Activated T-helper 9 cell treated with anti-CD3 and anti-CD28 coated beads, Interleukin-2, amount 50 U/mL, for 16 hours (primary cell): ENCODE data around the gene URM1.
A peak's percentile ranks its signal among the peaks of the same experiment; 100 is the strongest.
"Not testable (repeated sequence)": the region's sequence is repeated elsewhere in the genome, so short reads cannot be mapped to it uniquely, and the experiment has no call there.

ENCODE experiments used
- DNase-seq: peaks from one replicate; pipeline ENCODE4 v3.0.0-alpha.2; 2020; ENCODE audit warnings: low read depth

Gene URM1

DNA sequence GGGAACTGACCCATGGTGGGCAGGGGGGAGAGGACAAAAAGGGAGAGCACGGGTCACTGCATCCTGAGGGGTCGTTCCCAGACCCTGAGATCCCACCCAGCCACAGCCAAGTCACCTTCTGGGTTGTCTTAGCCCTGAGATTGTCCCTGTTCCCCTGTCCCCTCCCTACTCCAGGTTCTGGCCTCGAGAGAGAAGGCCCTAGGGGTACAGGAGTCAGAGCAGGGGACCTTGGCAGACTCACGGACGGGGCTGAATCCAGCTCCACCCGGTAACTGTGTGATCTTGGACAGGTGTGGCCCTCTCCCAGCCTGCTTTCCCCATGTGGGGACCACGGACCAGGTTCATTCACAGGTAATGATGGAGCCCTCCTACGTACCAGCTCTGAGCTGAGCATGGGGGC is 38.3 kb downstream of the URM1 start:
- no peak for DNase-seq

DNA sequence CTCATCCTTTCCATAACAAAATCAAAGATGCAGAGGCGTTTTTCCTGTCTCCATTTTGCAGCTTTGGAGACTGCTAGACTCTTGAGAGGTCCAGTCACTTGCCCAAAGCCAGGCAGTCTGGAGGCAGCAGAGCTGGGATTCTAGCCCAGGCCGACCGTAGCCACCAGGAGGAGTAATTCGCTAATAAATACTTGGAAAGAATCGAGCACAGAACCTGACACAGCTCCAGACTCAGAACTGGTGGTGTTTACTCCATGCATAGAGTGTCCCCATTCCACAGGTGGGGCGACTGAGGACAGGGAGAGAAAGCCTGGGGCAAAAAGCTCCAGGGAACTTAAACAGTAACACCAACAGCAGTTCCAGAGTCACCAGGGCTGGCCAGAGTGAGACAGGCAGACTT is 38.8 kb downstream of the URM1 start:
- no peak for DNase-seq

DNA sequence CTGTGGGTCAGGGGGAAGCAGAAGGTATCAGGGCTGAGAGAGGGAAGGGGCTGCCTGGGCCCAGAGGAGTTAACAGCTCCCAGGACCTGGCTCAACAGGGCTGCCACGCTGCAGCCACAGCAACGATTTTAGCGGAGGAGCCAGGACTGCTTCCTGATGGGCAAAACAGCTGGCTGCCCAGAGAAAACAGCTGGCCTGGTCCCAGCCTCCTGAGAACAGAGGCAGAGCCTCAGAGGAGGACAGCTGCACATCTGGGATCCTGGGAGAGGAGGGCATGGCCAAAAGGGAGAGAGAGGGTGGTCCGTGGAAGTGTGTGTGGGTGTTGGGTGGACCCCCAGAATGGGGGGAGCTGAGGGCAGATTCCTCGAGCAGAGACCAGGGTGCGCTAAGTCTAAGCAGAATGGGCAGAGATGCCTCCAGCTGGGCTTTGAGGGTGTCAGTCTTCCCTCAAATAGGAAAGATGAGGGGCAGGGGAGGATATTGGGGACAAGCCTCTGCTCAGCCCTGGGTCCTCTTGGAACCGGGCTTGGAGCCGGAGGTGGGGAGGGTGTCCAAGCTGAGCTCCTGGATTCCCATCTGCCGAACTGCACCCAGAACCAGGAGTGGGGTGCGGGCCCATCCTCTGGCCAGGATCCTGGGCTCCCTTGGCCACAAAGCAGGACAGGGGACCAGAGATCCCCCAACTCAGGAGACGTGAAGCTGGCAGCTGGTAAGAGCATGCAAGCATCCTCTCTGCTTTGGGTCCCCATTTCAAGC is 40.4 kb downstream of the URM1 start:
- no peak for DNase-seq

DNA sequence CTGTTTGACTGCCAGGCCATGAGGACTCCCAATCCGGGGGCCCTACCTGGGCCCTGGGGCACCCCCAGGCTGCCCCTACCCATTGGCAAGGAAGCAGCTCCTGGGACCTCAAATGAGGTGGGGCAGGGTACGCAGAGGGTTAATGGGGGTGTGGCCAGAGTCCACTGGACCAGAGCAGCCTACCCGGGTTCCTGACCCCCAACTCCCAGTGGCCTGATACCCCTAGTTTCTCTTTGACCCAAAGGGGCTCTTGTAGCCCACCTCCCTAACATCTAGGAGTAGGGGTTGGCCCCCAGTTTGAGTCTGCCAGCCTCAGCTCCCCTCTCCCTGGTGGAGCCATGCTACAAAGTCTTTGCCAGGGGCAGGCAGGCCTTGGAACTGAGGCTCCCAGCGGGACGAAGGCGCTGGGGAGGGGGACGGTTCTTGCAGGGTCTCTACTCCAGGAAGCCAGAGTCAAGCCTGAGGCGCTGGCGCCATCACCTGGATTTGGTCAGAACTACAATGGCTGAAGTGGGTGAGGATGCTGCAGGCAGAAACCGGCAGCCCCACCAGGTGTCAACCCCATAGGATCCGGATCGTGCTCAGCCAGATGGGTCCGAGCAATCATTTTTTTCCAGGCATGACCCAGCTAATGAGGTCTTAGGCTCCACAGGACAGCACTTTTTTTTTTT is 41.1 kb downstream of the URM1 start:
- DNase-seq = peak; percentile 9

DNA sequence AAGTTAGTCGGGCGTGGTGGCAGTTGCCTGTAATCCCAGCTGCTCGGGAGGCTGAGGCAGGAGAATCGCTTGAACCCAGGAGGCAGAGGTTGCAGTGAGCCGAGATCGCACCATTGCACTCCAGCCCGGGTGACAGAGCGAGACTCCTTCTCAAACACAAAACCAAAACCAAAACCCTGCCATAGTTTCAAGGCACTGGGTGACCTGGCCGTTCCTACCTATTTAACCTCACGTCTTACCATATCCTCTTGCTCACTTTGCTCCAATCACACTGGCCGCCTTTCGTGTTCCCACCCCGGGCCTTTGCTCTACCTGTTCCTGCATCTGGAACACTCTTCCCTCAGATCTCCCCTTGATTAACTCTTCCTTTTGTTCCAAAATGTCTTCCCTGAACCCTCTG is 42.6 kb downstream of the URM1 start:
- DNase-seq = not testable (repeated sequence)

DNA sequence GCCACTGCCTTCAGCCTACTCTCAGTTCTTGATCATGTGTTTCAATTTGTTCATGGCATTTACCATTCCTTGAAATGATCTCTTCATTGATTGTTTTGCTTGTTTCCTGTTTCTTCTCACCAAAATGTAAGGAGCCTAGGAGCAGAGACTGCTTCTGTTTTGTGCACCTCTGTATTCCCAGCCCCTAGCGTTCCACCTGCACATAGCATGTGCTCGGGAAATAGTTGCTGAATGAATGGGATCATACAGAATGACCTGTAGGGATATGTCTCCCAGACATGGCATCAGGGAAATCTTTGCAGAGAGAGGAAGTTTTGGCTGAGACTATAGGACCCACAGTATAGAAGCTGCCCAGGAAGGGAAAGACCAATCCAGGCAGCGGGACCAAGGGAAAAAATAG is 43.3 kb downstream of the URM1 start:
- DNase-seq = no peak

DNA sequence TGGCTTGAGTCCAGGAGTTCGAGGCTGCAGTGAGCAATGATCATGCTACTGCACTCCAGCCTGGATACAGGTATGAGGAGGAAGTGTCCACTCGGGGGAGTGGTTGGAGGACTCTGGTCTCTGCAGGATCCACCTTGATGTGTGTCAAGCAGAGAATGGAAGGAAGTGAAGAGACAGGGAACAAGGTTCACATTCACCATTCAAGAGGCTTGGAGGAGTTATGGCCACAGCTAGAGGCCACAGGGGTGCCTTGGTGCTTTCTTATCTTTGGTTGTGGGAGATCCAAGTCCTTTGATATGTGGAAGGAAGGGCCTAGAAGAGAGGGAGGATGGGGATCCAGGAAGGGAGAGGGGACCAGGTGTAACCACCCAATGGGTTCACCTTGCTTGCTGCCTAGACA is 44.1 kb downstream of the URM1 start:
- no peak for DNase-seq

DNA sequence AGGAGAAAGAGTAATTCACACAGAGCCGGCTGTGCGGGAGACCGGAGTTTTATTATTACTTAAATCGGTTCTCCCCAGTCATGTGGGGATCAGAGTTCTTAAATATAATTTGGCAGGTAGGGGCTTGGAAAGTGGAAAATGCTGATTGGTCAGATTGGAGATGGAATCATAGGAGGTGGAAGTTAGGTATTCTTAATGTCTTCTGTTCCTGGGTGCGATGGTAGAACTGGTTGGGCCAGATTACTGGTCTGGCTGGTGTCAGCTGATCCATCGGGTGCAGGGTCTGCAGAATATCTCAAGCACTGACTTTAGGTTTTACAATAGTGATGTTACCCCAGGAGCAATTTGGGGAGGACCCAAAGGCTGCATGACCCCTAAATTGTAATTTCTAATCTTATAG is 44.8 kb downstream of the URM1 start:
- DNase-seq = no peak

DNA sequence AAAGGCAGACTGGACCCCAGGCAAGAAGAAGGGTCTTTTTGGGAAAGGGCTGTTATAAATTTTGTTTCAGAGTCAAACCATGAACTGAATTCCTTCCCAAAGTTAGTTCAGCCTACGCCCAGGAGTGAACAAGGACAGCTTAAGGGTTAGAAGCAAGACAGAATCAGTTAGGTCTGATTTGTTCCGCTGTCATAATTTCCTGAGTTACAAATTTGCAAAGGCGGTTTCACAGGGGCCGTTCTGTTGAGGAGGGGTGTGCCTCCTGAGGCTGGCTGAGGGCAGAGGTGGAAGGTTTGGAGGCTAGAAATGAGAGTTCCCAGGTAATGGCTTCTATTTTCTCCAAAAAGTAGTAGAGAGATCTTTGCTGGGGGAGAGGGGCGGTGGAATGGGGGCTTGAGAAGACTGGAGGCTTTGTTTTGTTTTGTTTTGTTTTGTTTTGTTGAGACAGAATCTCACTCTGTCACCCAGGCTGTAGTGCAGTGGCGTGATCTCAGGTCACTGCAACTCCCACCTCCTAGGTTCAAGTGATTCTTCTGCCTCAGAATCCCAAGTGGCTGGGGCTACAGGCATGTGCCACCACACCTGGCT is 45.4 kb downstream of the URM1 start:
- DNase-seq = no peak

DNA sequence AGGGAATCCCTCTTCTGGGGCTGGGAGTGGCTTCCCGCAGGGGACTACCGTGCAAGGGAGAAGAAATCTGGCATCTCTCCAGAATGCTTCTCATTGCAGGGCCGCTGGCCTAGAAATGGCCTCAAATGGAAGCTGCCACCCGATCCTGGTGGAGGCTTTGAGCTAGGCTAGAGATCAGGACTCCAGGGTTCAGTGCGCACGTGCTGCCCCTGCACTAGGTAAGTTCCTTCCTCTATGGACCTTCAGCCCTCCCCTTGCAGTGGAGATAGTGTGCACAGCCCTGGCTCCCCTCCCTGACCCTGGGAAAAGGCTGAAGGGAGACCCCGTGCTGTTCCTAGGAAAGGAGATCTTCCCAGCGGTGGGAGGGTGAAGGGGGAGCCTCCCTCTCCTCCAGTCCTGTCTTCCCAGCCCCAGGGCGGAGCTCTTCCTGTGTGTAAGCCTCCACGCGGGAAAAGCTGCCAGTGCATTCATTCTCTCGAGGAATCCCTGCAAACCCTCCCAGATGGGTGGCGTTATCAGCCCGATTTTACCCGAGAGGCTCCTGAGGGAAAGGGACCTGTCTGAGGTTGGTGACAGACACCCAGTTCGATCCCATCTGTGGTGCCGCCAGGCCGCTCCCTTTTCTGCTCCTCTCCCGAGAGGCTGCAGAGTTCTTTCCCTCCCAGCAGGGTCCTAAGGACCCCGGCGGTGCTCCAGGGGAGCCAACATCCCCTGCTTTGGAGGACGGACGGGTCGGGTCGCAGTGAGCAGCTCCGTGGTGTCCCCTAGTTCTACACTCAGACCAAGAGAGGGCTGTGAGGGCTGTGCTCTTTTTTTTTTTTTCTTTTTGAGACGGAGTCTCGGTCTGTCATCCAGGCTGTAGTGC is 48.1 kb downstream of the URM1 start:
- no peak for DNase-seq

DNA sequence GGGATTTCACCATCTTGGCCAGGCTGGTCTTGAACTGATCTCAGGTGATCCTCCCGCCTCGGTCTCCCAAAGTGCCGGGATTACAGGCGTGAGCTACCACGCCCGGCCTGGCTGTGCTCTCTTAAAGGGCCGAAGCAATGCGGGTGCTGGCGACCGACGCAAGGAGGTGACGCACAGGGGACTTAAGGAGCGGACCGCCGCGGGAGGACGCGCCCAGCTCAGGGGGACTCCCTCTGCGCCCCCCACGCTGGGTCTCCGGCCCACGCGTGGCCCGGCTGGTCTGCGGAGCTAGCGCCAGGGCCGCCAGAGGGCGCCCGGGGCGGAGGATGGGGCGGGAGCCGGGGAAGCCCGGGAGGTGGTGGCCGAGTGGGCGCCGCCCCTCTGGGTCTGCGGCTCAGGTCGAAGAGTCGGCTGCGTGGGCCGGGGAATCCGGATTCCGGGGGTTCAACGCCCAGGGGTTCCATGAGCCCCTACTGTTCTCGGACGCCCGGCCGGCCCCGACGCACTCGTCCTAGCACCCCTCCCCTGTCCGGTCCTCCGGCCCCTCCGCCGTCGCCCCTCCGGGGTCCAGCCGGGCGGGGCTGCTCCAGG is 49.0 kb downstream of the URM1 start:
- peak; percentile 63 for DNase-seq

DNA sequence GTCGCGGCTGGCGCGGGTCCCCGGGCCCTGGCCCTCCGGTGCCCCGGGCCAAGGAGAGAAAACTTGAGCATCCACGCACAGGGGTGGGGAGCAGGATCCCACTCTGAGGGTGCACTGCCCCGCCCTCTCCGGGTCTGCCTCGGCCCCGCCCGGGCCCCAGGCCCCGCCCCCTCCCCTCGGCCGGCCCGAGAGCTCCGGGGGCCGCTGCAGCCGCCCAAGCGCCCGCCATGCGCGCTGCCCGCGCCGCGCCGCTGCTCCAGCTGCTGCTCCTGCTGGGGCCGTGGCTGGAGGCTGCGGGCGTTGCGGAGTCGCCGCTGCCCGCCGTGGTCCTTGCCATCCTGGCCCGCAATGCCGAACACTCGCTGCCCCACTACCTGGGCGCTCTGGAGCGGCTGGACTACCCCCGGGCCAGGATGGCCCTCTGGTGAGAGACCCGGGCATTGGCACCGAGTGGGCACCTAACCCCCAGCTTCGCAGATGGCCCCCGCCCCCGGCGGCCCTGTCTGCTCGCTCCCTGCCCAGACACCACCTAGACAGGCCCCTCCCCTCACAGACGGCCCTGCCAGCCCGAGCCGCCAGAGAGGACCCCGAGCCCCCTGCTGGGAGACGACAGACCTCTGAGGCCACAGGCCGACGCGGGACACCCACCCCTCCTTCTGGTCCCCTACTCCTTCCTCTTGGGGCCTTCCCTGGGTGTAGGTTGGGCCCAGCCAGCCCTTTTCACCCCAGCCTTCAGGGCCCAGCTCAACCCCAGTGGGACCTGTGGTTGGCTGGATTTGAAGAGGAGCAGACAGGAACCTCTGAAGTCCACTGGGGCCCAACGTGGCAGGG is 49.7 kb downstream of the URM1 start, which contains the start of gene CERCAM:
Gene CERCAM, plus strand, starts transcription at position 207 of the 831 bp plus-strand sequence. Its CDS starts 21 bp downstream, at position 228.
- DNase-seq = peak; percentile 20

DNA sequence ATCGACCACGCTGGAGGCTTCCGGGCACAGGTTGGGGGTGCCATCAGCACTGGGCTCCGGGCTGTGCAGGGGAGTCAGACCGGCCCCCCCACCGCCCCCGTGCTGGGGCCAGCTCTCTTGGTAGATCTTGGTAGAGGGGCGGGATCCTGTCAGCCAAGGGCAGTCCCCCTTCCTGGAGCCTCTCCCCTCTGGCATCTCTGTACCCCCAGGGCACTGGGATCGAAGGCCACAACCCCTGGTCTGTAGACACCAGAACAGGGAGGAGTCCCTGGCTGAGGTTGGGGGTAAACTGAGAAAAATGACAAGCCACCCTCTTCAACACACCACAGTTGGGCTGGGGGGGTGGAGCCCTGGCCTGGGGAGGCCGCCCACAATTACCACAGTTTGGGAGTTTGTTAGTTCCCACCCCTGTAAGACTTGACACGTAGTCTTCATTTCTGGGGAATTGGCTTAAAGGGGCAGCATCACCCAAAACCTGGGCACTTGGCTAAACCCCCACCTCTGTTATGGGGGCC is 50.4 kb downstream of the URM1 start:
- no peak for DNase-seq

DNA sequence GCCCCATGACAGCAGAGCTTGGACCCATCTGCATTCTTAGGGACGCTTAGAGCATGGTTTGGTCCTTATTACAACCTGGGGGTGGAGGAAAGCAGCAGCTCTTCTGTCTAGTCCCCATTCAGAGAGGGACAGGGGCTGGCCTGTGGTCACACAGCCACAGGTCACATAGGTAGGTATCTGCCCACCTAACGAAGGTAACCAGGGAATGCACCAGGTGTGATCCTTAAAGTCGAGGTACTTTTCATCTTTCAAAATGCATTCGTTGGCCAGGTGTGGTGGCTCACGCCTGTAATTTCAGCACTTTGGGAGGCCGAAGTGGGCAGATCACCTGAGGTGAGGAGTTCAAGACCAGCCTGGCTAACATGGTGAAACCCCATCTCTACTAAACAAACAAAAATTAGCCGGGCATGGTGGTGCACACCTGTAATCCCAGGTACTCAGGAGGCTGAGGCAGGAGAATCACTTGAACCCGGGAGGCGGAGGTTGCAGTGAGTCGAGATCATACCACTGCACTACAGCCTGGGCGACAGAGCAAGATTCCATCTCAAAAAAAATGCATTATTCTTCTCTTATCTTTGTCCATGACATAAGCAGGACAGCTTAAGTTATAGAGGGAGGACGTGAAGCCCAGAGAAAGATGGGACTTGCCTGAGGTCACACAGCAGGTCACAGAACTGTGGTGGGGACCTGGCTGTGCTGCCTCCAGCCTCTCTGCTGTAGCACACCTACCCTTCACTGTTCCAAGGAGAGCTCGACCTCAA is 51.0 kb downstream of the URM1 start:
- not testable (repeated sequence) for DNase-seq

DNA sequence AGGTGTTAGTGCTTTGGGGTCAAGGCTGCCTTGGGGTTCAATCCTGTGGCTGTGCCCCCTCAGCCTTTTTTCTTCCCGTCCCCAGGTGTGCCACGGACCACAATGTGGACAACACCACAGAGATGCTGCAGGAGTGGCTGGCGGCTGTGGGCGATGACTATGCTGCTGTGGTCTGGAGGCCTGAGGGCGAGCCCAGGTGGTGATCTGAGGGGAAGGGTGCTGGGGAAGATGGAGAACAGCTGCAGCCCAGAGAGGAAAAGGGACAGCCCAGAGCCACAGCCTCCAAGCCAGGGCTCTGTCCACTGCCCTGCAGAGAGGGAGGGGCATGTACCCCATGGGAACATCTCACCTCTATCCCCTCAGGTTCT is 51.6 kb downstream of the URM1 start:
- DNase-seq = no peak

DNA sequence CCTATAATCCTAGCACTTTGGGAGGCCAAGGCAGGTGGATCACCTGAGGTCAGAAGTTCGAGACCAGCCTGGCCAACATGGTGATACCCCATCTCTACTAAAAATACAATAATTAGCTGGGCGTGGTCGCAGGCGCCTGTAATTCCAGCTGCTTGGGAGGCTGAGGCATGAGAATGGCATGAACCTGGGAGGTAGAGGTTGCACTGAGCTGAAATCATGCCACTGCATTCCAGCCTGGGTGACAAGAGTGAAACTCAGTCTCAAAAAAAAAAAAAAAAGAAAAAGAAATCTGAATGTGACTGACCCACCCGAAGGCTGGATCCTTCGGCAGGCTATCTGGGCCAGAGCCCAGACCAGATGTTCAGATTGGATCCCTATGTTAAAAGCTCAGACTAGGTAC is 52.2 kb downstream of the URM1 start:
- not testable (repeated sequence) for DNase-seq

DNA sequence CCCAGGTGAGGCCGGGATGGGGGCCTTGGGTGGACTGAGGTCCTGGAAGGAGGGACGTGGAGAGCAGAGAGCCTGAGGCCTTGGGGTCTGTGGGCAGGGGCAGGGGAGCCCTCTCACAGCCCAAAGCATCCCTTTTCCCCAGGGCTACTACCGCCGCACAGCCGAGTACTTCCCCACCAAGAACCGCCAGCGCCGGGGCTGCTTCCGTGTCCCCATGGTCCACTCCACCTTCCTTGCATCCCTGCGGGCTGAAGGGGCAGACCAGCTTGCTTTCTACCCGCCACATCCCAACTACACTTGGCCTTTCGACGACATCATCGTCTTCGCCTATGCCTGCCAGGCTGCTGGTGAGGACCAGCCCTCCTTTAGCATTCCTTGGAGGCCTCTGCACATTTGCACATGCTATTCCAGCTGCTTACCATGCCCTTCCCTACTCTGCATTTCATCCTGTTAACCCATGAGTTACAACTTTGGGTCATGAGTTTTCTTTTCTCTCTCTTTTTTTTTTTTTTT is 53.1 kb downstream of the URM1 start:
- no peak for DNase-seq

DNA sequence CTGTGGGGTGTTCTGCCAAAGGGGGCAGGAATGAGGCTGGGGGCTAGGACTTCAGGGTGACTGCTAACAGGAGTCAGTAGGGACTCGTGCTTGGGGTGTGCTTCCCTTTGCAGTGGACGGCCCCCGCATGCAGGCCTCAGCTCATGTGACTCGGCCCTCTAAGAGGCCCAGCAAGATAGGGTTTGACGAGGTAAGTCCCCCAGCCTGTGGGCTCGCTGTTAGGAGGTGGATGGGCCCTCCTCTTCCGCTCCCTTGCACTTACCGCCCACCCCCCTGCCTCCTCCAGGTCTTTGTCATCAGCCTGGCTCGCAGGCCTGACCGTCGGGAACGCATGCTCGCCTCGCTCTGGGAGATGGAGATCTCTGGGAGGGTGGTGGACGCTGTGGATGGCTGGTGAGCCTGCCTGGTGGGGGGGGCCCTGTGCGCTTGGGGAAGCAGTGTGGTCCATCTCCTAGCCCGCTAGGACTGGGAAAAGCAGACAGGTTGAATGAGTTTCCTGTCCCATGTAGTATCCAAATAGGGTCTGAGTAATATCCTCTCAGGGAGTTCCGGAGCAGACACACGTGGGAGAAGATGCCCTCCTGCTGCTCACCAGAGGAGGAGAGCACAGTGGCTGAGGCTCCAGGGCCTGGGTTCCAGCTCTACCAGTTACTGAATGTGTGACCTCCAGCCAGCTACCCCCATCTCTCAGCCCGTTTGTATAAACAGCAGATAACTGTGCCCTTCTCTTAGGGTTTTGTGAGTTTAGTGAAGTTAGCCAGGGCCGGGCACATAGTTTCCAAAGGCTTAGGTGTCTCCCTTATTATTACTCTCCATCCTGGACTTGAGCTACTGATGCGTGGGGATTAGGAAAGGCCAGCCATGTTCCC is 57.7 kb downstream of the URM1 start:
- DNase-seq = no peak
